ENCODE data around the gene RGL3. TPM values are rescaled to one million over a fixed set of nuclear protein-coding genes. Genes with fewer than 3 reads are reported as not detected.

Gene RGL3
- total and polyA plus RNA-seq, 4 experiments from 2014 or later, result not detected

- Mint-ChIP-seq H3K9me3 (peaks cover 0 to 2% (median 0%) of the 10 kb centered on the region in 8 donors), H3K27ac (no peak overlapping the region), H3K4me3 (no peak overlapping the region), H3K27me3 (peaks cover 9 to 13% of the 10 kb centered on the region in 2 donors), H3K4me1 (peaks cover 0 to 12% (median 3%) of the 10 kb centered on the region in 4 donors), H3K36me3 (no peaks in the 10 kb centered on the region)
- ChIA-PET CTCF (ENCODE audit: partially characterized antibody) (interaction anchor here (1.0 kb wide), 1 partner anchor 16 kb away, joined by 5 read pairs; no protein-coding TSS in a partner anchor), POLR2A (ENCODE audit: partially characterized antibody) (no interaction called here)
- no peaks in the 10 kb centered on the region for H3K9me3 ChIP-seq (ENCODE audit: control insufficient read depth in 1 of 2, low read length in 2 of 2)
- H3K4me3 ChIP-seq (ENCODE audit: low read length in 2 of 2), result no peak overlapping the region
- intact Hi-C loops (cut with micrococcal nuclease), result no loop called here
- no peaks in the 10 kb centered on the region for H3K36me3 ChIP-seq (ENCODE audit: insufficient read depth, low read length)
- H3K27me3 ChIP-seq (ENCODE audit: insufficient read depth, low read length), result no peaks in the 10 kb centered on the region
- H3K27ac ChIP-seq (ENCODE audit: low read depth, low read length), result no peak overlapping the region
- no peak for DNase-seq
- H3K4me1 ChIP-seq (ENCODE audit: insufficient read depth, low read length), result no peaks in the 10 kb centered on the region
These were observed 22.0 kb downstream of the RGL3 start for GRCh38 chr19:11397089-11397610.

- Mint-ChIP-seq H3K4me1 (peaks cover 5 to 20% (median 5%) of the 10 kb centered on the region in 4 donors), H3K36me3 (no peaks in the 10 kb centered on the region)
These were observed 28.0 kb downstream of the RGL3 start for GRCh38 chr19:11390933-11391680.

GRCh38 chr19:11390359-11390758 lies 28.8 kb downstream of the RGL3 start:
- Mint-ChIP-seq H3K4me3 (no peak overlapping the region), H3K27me3 (peaks cover 3 to 5% of the 10 kb centered on the region in 2 donors), H3K36me3 (no peaks in the 10 kb centered on the region), H3K4me1 (peaks cover 5 to 20% (median 5%) of the 10 kb centered on the region in 4 donors), H3K27ac (no peak overlapping the region), H3K9me3 (peaks cover 0 to 4% (median 0%) of the 10 kb centered on the region in 8 donors)
- Histone ChIP-seq H3K27me3 (ENCODE audit: insufficient read depth, low read length) (no peaks in the 10 kb centered on the region), H3K9me3 (ENCODE audit: control insufficient read depth in 1 of 2, low read length in 2 of 2) (no peaks in the 10 kb centered on the region), H3K4me1 (ENCODE audit: insufficient read depth, low read length) (no peaks in the 10 kb centered on the region), H3K27ac (ENCODE audit: low read depth, low read length) (no peak overlapping the region), H3K4me3 (ENCODE audit: low read length in 2 of 2) (no peak overlapping the region), H3K36me3 (ENCODE audit: insufficient read depth, low read length) (no peaks in the 10 kb centered on the region)
- intact Hi-C loops (cut with micrococcal nuclease), result no loop called here
- DNase-seq, result no peak
- ChIA-PET CTCF (ENCODE audit: partially characterized antibody) (interaction anchor here (1.4 to 2.2 kb wide), 3 partner anchors 9 to 92 kb away, joined by 4 to 13 read pairs (median 5); no protein-coding TSS in a partner anchor), POLR2A (ENCODE audit: partially characterized antibody) (interaction anchor here (1.2 kb wide), 1 partner anchor 9 kb away, joined by 5 read pairs; no protein-coding TSS in a partner anchor)

More at GRCh38 chr19:11390933-11391680, 28.0 kb downstream of the RGL3 start:
- Histone ChIP-seq H3K27me3 (ENCODE audit: insufficient read depth, low read length) (no peaks in the 10 kb centered on the region), H3K4me3 (ENCODE audit: low read length in 2 of 2) (no peak overlapping the region), H3K27ac (ENCODE audit: low read depth, low read length) (no peak overlapping the region), H3K36me3 (ENCODE audit: insufficient read depth, low read length) (no peaks in the 10 kb centered on the region), H3K4me1 (ENCODE audit: insufficient read depth, low read length) (no peaks in the 10 kb centered on the region), H3K9me3 (ENCODE audit: control insufficient read depth in 1 of 2, low read length in 2 of 2) (no peaks in the 10 kb centered on the region)
- intact Hi-C loops (cut with micrococcal nuclease), result no loop called here
- Mint-ChIP-seq H3K27me3 (peaks cover 4 to 5% of the 10 kb centered on the region in 2 donors), H3K4me3 (no peak overlapping the region), H3K9me3 (peaks cover 0 to 4% (median 0%) of the 10 kb centered on the region in 8 donors), H3K27ac (no peak overlapping the region)
- DNase-seq, result no peak
- CTCF ChIA-PET (ENCODE audit: partially characterized antibody), result interaction anchor here (1.4 to 2.2 kb wide), 3 partner anchors 10 to 92 kb away, joined by 4 to 13 read pairs (median 5); no protein-coding TSS in a partner anchor
- POLR2A ChIA-PET (ENCODE audit: partially characterized antibody), result interaction anchor here (1.2 kb wide), 1 partner anchor 10 kb away, joined by 5 read pairs; no protein-coding TSS in a partner anchor

GRCh38 chr19:11387162-11388034 lies 31.7 kb downstream of the RGL3 start:
- Mint-ChIP-seq H3K36me3 (no peaks in the 10 kb centered on the region), H3K27me3 (peaks cover 2 to 6% of the 10 kb centered on the region in 2 donors), H3K9me3 (peaks cover 0 to 4% (median 0%) of the 10 kb centered on the region in 8 donors), H3K4me3 (peak overlapping the region in 1 of 8 donors; percentile 26), H3K4me1 (peaks cover 4 to 16% (median 10%) of the 10 kb centered on the region in 4 donors), H3K27ac (peak overlapping the region in 1 of 7 donors; percentile 17)
- peaks cover 12% of the 10 kb centered on the region for H3K4me1 ChIP-seq (ENCODE audit: insufficient read depth, low read length)
- no peak overlapping the region for H3K4me3 ChIP-seq (ENCODE audit: low read length in 2 of 2)
- no peak overlapping the region for H3K27ac ChIP-seq (ENCODE audit: low read depth, low read length)
- CTCF ChIA-PET (ENCODE audit: partially characterized antibody), result interaction anchor here (1.0 to 1.2 kb wide), 2 partner anchors 13 to 95 kb away, joined by 4 read pairs; partner anchors contain the start of gene SWSAP1
- DNase-seq, result peak in 1 of 5 donors; percentile 19
- intact Hi-C loops (cut with micrococcal nuclease), result no loop called here
- no peaks in the 10 kb centered on the region for H3K27me3 ChIP-seq (ENCODE audit: insufficient read depth, low read length)
- H3K36me3 ChIP-seq (ENCODE audit: insufficient read depth, low read length), result no peaks in the 10 kb centered on the region
- no peaks in the 10 kb centered on the region for H3K9me3 ChIP-seq (ENCODE audit: control insufficient read depth in 1 of 2, low read length in 2 of 2)
- POLR2A ChIA-PET (ENCODE audit: partially characterized antibody), result interaction anchor here (1.2 to 1.7 kb wide), 3 partner anchors 12 to 41 kb away, joined by 4 to 9 read pairs (median 4); partner anchors contain the start of genes CCDC159 and TMEM205

- Histone ChIP-seq H3K27me3 (ENCODE audit: insufficient read depth, low read length) (no peaks in the 10 kb centered on the region), H3K4me3 (ENCODE audit: low read length in 2 of 2) (no peak overlapping the region), H3K4me1 (ENCODE audit: insufficient read depth, low read length) (peaks cover 32% of the 10 kb centered on the region), H3K36me3 (ENCODE audit: insufficient read depth, low read length) (no peaks in the 10 kb centered on the region), H3K9me3 (ENCODE audit: control insufficient read depth in 1 of 2, low read length in 2 of 2) (no peaks in the 10 kb centered on the region), H3K27ac (ENCODE audit: low read depth, low read length) (no peak overlapping the region)
- no peak for DNase-seq
- intact Hi-C loops (cut with micrococcal nuclease), result loop anchor here (5.0 kb wide), 1 partner anchor 38 kb away; no protein-coding TSS in a partner anchor
- Mint-ChIP-seq H3K4me3 (no peak overlapping the region), H3K36me3 (peaks cover 0 to 6% of the 10 kb centered on the region in 2 donors), H3K4me1 (peaks cover 18 to 39% (median 28%) of the 10 kb centered on the region in 4 donors), H3K9me3 (no peaks in the 10 kb centered on the region), H3K27me3 (peaks cover 9 to 11% of the 10 kb centered on the region in 2 donors), H3K27ac (no peak overlapping the region)
- CTCF ChIA-PET (ENCODE audit: partially characterized antibody), result no interaction called here
- POLR2A ChIA-PET (ENCODE audit: partially characterized antibody), result interaction anchor here (2.2 kb wide), 1 partner anchor 10 kb away, joined by 23 read pairs; the partner anchor contains the start of gene SWSAP1
These were observed 34.4 kb downstream of the RGL3 start for GRCh38 chr19:11384778-11385129.

- H3K27ac Mint-ChIP-seq, result peak overlapping the region in 1 of 7 donors; percentile 41
- ChIA-PET CTCF (ENCODE audit: partially characterized antibody) (interaction anchor here (0.8 to 5.0 kb wide), 10 partner anchors 9 to 98 kb away, joined by 3 to 49 read pairs (median 5); partner anchors contain the start of genes ELAVL3, ODAD3, PRKCSH and SWSAP1), POLR2A (ENCODE audit: partially characterized antibody) (interaction anchor here (1.1 to 2.2 kb wide), 4 partner anchors 9 to 51 kb away, joined by 3 to 23 read pairs (median 4); partner anchors contain the start of genes CCDC159, ODAD3, PRKCSH and RAB3D)
- no peaks in the 10 kb centered on the region for H3K9me3 Mint-ChIP-seq
- Histone ChIP-seq H3K27me3 (ENCODE audit: insufficient read depth, low read length) (no peaks in the 10 kb centered on the region), H3K4me1 (ENCODE audit: insufficient read depth, low read length) (peaks cover 37% of the 10 kb centered on the region), H3K9me3 (ENCODE audit: control insufficient read depth in 1 of 2, low read length in 2 of 2) (no peaks in the 10 kb centered on the region), H3K4me3 (ENCODE audit: low read length in 2 of 2) (no peak overlapping the region), H3K36me3 (ENCODE audit: insufficient read depth, low read length) (no peaks in the 10 kb centered on the region), H3K27ac (ENCODE audit: low read depth, low read length) (no peak overlapping the region)
- peaks cover 9 to 11% of the 10 kb centered on the region in 2 donors for H3K27me3 Mint-ChIP-seq
- peaks cover 0 to 6% of the 10 kb centered on the region in 2 donors for H3K36me3 Mint-ChIP-seq
- no peak for DNase-seq
- intact Hi-C loops (cut with micrococcal nuclease), result loop anchor here (5.0 kb wide), 1 partner anchor 39 kb away; no protein-coding TSS in a partner anchor
- H3K4me3 Mint-ChIP-seq, result peak overlapping the region in 1 of 8 donors; percentile 12
- peaks cover 18 to 41% (median 30%) of the 10 kb centered on the region in 4 donors for H3K4me1 Mint-ChIP-seq
These were observed 35.4 kb downstream of the RGL3 start for GRCh38 chr19:11383706-11384048.
